GM20000 (cell line): ENCODE measurements around the gene PTPN20.
"Not testable (repeated sequence)": the region's sequence is repeated elsewhere in the genome, so short reads cannot be mapped to it uniquely, and the experiment has no call there.

Source experiments
- DNase-seq: peaks from one replicate; pipeline ENCODE4 v3.0.0; 2012; ENCODE audit warnings: low spot score
- TF ChIP-seq, protein P1 (sequence below): IDR thresholded peaks from 2 replicates; pipeline ENCODE4 v1.5.1; 2012; ENCODE audit warnings: mild to moderate bottlenecking, control low read depth; ENCODE audit errors: extremely low read depth, missing control alignments

Gene PTPN20

DNA sequence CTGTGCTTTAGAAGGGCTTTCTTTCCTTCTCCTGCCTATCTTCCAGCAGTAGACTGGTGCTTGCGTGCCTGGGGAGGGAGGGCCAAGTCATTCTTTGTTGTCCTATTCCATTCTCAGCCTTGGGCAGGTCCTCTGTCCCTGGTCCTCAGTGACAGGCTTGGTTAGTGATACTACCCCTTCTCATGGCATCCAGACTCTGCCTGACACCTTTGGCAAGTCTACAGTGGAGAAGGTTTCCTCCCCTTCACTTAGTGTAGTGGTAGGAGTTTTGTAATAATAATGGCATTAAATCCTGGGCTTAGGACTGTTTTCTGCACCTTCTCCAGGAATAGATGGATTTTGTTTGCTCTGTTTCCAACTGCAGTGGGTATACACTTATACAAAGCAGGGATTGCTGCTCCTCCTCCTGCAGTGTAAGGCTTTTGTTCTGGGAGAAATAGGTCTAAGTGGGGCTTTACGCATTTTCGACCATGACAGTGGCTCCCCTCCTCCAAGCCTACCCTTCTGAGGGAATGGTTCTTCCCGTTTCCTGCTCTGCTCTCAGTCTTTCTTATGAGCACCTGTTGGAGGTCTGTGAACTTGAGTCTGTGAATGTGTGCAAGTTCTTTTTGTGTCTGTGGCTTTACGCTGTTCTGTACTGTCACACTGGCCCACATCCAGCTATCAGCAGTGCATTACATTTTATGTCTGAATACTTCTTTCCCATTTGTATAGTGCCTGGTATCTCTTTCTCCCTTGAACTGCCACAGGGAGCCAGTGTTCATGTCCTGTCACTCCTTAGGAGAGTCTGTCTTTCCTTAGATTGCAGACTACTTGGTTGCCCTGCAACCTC is 37.7 kb downstream of the PTPN20 start:
- DNase-seq = not testable (repeated sequence)

DNA sequence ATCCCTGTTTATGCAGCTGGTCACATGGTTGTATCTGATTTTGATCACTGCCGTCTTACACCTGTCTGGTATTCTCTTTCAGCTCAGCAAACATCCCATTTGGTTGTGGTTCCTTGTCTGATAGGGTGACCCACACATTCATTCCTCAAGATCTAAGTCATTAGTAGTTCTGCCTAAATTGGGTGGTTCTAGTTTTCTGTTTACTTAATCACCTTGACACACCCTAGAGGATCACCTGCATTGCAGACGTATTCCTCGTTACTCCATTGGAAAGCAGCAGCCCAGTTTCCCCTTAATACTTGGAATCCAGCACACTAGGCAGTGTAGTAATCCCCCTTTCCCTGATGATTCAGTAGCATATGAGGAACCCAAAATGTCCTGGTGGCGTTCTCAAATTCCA is 41.3 kb downstream of the PTPN20 start:
- not testable (repeated sequence) for DNase-seq

DNA sequence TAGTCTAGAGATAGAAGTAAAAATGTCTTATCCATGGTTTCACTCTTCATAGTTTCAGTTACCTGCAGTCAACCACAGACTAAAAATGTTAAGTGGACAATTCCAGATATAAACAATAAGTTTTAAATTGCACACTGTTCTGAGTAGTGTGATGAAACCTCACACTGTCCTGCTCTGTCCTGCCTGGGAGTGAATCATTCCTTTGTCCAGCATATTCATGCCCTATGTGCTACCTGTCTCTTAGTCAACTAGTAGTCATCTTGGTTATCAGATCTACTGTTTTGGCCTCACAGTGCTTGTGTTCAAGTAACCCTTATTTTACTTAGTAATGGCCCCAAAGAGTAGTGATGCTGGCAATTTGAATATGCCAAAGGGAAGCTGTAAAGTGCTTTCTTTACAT is 49.5 kb downstream of the PTPN20 start:
- not testable (repeated sequence) for DNase-seq

DNA sequence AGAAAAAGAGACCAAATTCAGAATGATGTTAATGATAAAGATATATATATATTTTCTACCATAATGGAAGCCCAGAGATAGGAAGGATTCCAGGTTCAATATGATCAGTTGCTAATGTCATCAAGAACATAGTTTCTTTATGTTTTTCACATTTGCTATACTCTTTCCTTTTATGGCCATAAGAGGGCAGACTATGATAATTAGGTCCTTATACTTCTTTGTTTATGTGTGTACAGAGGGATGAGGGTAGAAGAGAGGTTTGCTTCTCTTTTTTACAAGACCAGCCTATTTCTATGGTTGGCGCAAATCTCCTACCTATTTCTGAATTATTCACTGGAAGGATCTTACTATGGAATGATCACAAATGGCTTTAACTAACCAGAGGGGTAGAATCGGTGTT is 52.1 kb downstream of the PTPN20 start:
- DNase-seq = not testable (repeated sequence)

DNA sequence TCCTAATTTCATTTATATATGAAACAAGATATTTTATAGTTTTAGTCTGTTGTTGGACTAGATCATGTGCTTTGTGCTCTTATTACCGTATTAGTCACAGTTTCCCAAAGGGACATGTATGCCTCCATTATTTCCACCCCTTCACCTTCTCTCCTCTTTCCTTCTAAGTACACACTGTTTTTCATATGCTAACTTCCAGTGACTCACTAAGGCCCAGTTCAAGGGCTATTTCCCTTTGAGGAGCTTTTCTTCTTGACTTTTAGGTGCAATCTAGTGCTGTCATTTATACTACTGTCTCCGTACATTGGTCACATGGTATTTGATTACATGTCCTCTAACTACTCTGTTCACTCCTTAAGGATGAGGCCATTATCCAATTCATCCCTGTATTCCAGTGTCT is 55.8 kb downstream of the PTPN20 start:
- not testable (repeated sequence) for DNase-seq

DNA sequence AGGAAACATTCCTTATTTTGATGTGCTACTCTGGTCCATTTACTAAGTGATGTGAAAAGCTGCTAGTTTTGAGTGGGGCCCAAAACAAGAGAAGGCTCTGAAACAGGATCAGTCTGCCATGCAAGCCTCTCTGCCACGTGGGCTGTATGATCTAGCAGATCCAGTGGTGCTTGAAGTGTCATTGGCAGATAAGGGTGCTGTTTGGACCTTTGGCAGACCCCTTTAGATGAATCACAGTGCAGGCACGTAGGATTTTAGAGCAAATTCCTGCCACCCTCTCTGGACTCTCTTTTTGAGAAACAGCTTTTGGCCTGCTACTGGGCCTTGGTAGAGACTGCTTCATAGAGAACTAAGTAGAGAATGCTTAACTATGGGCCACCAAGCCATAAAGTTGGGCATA is 69.0 kb downstream of the PTPN20 start:
- DNase-seq = not testable (repeated sequence)

DNA sequence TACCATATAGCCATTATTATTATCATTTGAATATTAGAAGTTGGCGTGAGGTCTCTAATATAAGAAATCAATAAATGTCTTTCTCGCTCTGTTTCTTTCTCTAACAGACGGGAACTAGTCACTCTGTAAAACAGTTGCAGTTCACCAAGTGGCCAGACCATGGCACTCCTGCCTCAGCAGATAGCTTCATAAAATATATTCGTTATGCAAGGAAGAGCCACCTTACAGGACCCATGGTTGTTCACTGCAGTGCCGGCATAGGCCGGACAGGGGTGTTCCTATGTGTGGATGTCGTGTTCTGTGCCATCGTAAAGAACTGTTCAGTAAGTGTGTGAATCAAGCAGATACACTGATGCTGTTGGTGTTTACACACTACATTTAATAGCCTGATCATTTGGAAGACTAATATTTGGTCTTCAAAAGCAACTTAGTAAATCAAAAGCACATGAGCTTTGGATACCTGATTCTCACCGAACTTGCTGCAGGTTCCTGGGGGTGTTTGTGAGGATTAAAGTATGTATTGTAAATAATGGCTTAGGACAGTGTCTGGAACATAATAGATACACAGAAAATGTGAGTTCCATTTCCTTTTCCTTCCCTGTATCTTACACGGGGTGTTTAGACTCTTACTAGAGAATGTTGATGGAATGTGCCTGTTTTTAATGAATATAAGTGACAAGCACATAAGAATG is 76.2 kb downstream of the PTPN20 start:
- not testable (repeated sequence) for DNase-seq

DNA sequence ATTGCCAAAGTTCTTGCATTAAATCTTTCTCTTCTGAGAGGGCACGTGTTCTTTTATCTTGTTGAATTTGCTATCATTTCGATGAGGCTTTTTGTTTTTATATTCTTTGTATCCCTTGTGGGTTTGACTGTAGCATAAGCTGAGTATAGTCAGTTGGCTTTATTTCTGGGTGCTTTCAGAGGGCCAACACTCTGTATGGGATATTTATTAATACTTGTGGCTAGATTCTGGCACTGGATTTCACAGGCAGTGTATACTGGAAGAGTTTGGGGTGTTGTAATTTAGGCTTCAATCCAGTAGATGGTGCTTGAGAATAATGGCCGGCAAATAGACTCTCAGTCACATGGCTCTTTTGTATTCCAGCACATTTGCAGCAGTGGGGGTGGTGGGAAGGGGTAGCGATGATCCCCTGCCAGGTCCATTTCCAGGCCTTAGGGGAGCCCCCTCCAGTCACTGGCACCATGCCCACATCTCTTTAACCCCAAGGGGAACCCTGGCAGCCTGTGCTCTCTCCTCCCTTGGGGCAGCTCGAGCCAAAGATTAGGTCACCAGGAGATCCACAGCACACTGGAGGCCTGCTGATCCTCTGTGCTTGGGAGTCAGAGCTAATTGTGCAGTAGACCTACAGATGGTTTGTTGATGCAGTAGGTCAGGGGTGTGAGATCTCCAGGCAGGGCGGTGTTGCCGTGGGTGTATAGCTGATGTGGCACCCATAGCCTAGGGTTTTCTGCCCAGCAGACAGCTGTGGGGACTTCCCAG is 81.8 kb downstream of the PTPN20 start:
- TF ChIP-seq, protein P1, sequence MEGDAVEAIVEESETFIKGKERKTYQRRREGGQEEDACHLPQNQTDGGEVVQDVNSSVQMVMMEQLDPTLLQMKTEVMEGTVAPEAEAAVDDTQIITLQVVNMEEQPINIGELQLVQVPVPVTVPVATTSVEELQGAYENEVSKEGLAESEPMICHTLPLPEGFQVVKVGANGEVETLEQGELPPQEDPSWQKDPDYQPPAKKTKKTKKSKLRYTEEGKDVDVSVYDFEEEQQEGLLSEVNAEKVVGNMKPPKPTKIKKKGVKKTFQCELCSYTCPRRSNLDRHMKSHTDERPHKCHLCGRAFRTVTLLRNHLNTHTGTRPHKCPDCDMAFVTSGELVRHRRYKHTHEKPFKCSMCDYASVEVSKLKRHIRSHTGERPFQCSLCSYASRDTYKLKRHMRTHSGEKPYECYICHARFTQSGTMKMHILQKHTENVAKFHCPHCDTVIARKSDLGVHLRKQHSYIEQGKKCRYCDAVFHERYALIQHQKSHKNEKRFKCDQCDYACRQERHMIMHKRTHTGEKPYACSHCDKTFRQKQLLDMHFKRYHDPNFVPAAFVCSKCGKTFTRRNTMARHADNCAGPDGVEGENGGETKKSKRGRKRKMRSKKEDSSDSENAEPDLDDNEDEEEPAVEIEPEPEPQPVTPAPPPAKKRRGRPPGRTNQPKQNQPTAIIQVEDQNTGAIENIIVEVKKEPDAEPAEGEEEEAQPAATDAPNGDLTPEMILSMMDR = no peak
- DNase-seq = no peak

DNA sequence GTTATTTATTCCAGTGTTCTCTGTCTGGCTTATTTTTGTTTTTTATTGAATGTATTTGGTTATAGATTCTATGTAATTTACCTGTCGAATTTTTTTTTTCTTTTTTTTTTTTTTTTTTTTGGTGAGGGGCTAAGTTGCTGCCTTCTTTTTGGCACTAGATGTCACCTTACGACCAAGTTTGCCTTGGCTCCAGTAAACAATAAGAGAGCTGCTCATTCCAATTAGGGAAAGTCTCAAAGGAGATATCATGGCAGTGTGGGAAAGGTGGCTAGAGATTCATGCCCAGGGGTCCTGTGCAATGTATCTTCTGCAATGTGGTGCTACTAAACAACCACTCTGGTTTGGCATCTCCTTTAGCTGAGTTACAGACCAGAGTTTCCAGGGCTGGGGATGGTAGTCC is 84.0 kb downstream of the PTPN20 start:
- TF ChIP-seq, protein P1 = no peak
- DNase-seq = no peak

DNA sequence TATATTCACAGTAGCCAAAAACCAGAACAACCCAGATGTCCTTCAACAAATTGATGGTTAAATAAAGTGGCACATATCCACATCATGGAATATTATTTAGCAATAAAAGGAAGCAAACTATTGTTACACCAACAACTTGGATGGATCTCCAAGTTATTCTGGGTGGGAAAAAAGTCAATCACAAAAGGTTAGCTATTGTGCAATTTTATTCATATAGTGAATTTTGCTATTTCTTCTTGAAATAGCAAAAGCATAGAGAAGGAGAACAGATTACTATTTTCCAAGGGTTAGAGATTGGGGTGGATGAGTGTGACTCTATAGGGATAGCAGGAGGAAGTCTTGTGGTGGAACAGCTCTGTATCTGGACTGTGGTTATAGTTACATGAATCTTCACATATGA is 87.0 kb downstream of the PTPN20 start:
- no peak for DNase-seq
- TF ChIP-seq, protein P1 = no peak

DNA sequence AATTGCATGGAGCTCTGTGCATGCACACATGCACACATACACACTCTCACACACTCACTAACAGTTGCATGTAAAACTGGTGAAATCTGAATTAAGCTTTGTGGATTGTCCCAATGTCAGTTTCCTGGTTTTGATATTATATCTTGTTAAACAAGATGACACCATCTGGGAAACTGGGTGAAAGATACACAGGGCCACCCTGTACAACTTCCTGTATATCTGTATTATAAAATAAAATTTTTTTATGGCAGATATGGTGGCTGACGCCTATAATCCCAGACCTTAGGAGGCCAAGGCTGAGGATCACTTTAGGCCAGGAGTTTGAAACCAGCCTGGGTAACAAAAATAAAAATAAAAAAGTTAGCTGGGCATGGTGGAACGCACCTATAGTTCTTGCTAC is 87.4 kb downstream of the PTPN20 start:
- no peak for DNase-seq
- TF ChIP-seq, protein P1 = no peak
